ENCODE data around the gene ABHD16A. TPM values are rescaled to one million over a fixed set of nuclear protein-coding genes. Genes with fewer than 3 reads are reported as not detected.

ABHD16A gene
- total and polyA plus RNA-seq, 2 donors (not counting 3 experiments of a cell fraction or from before 2014, with no cell fraction given) = 48.9 to 60.3 TPM

GRCh38 chr6:31713991-31714684 is 11.0 kb upstream of the ABHD16A start:
- H3K4me1 ChIP-seq (ENCODE audit: control insufficient read depth, extremely low read depth, insufficient read depth, low read length) = peaks cover 8% of the 10 kb centered on the region
- H2AFZ ChIP-seq (ENCODE audit: low read depth, low read length) = no peak overlapping the region
- intact Hi-C loops (cut with micrococcal nuclease) (no loop called here), dilution Hi-C loops (cut with MboI; ENCODE audit: extremely low pct_ligation_motif_present, low sequenced_read_pairs) (no loop called here)
- DNase-seq (ENCODE audit: low read depth, low spot score) (no peak), FAIRE-seq (no peak)
- H3K27ac ChIP-seq (ENCODE audit: insufficient read depth, low read depth, low read length) = no peak overlapping the region
- H3K4me3 ChIP-seq (replicated peaks in 1 of 3; ENCODE audit: insufficient read depth in 1 of 3, low read depth in 1 of 3, low read length in 3 of 3) = no peak overlapping the region
- BruUV-seq (replicated peaks) = no TSS peak
- H3K9me1 ChIP-seq (replicated peaks; ENCODE audit: control insufficient read depth, extremely low read depth, insufficient read depth, low read length) = no peaks in the 10 kb centered on the region
- TF ChIP-seq GATA2 (IDR thresholded peaks at IDR 0.05; ENCODE audit: insufficient read depth, insufficient read length, low read depth, low read length) (no peak), JUN (IDR thresholded peaks at IDR 0.05; ENCODE audit: borderline replicate concordance, insufficient read depth, insufficient read length, low read depth) (no peak), MYC (IDR thresholded peaks at IDR 0.05; ENCODE audit: low read depth, low read length) (no peak), FOS (IDR thresholded peaks at IDR 0.05; ENCODE audit: borderline replicate concordance, insufficient read depth, low read length) (no peak), EZH2 (IDR thresholded peaks at IDR 0.05; ENCODE audit: borderline replicate concordance, low read depth, low read length, severe bottlenecking) (no peak), MAX (IDR thresholded peaks at IDR 0.05; ENCODE audit: insufficient read depth, insufficient read length) (no peak), POLR2AphosphoS5 (IDR thresholded peaks at IDR 0.05; ENCODE audit: insufficient read depth, low read depth, low read length) (no peak), POLR2A (IDR thresholded peaks at IDR 0.05; ENCODE audit: low read depth, low read length) (no peak)
- TF ChIP-seq, protein P1, sequence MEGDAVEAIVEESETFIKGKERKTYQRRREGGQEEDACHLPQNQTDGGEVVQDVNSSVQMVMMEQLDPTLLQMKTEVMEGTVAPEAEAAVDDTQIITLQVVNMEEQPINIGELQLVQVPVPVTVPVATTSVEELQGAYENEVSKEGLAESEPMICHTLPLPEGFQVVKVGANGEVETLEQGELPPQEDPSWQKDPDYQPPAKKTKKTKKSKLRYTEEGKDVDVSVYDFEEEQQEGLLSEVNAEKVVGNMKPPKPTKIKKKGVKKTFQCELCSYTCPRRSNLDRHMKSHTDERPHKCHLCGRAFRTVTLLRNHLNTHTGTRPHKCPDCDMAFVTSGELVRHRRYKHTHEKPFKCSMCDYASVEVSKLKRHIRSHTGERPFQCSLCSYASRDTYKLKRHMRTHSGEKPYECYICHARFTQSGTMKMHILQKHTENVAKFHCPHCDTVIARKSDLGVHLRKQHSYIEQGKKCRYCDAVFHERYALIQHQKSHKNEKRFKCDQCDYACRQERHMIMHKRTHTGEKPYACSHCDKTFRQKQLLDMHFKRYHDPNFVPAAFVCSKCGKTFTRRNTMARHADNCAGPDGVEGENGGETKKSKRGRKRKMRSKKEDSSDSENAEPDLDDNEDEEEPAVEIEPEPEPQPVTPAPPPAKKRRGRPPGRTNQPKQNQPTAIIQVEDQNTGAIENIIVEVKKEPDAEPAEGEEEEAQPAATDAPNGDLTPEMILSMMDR (IDR thresholded peaks at IDR 0.05; ENCODE audit: extremely low read depth in 1 of 2, insufficient read depth in 1 of 2, low read depth in 1 of 2, low read length in 2 of 2) = no peak
- H3K27me3 ChIP-seq (ENCODE audit: control insufficient read depth in 2 of 2, insufficient read depth in 2 of 2, low read length in 2 of 2) = no peaks in the 10 kb centered on the region
- no peak overlapping the region for H3K4me2 ChIP-seq (ENCODE audit: insufficient read depth, low read length)
- H3K9ac ChIP-seq (replicated peaks; ENCODE audit: extremely low read depth, insufficient read depth, low read length) = no peak overlapping the region
- ChIA-PET CTCF (interaction anchor here (1.3 to 3.0 kb wide), 6 partner anchors 9 to 116 kb away, joined by 3 to 9 read pairs (median 5); partner anchors contain the start of genes ABHD16A and MPIG6B), POLR2A (interaction anchor here (0.7 to 2.0 kb wide), 2 partner anchors 10 to 11 kb away, joined by 3 to 10 read pairs; partner anchors contain the start of gene ABHD16A)
- no peaks in the 10 kb centered on the region for H3K79me2 ChIP-seq (ENCODE audit: control insufficient read depth, insufficient read depth, low read length)
- H3K36me3 ChIP-seq (ENCODE audit: control insufficient read depth in 2 of 2, extremely low read depth in 1 of 2, insufficient read depth in 2 of 2, low read length in 2 of 2) = no peaks in the 10 kb centered on the region
- H4K20me1 ChIP-seq (replicated peaks; ENCODE audit: control insufficient read depth, extremely low read depth, insufficient read depth, low read length) = no peaks in the 10 kb centered on the region
- H3K9me3 ChIP-seq (replicated peaks; ENCODE audit: control insufficient read depth, insufficient read depth, low read length) = no peaks in the 10 kb centered on the region
